ENCODE measurements around the gene CCDC172.

DNA sequence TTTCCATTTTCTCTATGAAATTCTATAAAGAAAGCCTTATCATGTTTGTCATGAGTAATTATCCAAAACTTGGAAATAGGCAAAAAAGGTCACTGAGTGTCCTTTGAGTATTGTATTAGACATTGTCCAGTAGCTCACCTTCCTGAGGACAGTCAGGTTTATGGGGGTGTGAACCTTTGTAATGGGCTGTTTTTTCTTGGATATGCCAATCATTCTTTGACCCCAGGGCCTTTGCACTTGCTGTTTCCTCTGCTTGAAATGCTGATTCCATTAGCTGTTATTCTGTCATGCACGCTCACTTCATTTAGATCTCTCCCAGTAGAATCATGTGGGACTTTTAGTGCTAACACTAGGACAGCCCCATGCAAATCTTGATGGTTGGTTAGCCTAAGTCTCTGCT is 4.9 kb downstream of the CCDC172 start:
- TF ChIP-seq EP300 (IDR thresholded peaks at IDR 0.05; ENCODE audit: borderline replicate concordance in 1 of 2, low read depth in 2 of 2, low read length in 2 of 2), result no peak
- no peak for TF ChIP-seq POLR2A (IDR thresholded peaks at IDR 0.05; ENCODE audit: control extremely low read depth in 1 of 2, low read depth in 2 of 2, low read length in 2 of 2)
